GM23338 (cell line): Measurements from ENCODE around the gene PHF20. TPM values are rescaled to one million over a fixed set of nuclear protein-coding genes. Genes with fewer than 3 reads are reported as not detected.

Source experiments
- ATAC-seq: fragments of 200-7000 bp; cut with Tn5 transposase; 3 replicates; pipeline ENCODE4 v1.9.1; 2020
- DNase-seq: peaks from one replicate; pipeline ENCODE4 v3.0.0-alpha.2; 2015; ENCODE audit warnings: low spot score
- H2AFZ ChIP-seq: fragments of 200-600 bp; sonication (generic); 2 replicates; pipeline ENCODE4 v1.8.0; 2016; ENCODE audit warnings: antibody characterized with exemption, mild to moderate bottlenecking, moderate library complexity
- H3F3A ChIP-seq: fragments of 200-600 bp; sonication (generic); replicated peaks from 2 replicates; pipeline ENCODE4 v1.8.0; 2017; ENCODE audit warnings: antibody characterized with exemption, mixed run types, low read depth
- H3K27ac ChIP-seq: fragments of 200-600 bp; sonication (generic); 2 replicates; pipeline ENCODE4 v1.6.1; 2016; ENCODE audit warnings: low read depth
- H3K27me3 ChIP-seq: fragments of 200-600 bp; sonication (generic); 2 replicates; pipeline ENCODE4 v1.8.0; 2016; ENCODE audit warnings: mild to moderate bottlenecking, mixed run types, moderate library complexity; ENCODE audit not compliant: insufficient read depth
- H3K36me3 ChIP-seq: fragments of 200-600 bp; sonication (generic); 2 replicates; pipeline ENCODE4 v1.8.0; 2016; ENCODE audit warnings: mild to moderate bottlenecking; ENCODE audit not compliant: insufficient read depth
- H3K4me1 ChIP-seq: fragments of 200-600 bp; sonication (generic); 2 replicates; pipeline ENCODE4 v1.8.0; 2016; ENCODE audit warnings: mild to moderate bottlenecking, moderate library complexity; ENCODE audit not compliant: insufficient read depth
- H3K4me2 ChIP-seq: fragments of 200-600 bp; sonication (generic); 2 replicates; pipeline ENCODE4 v1.7.1; 2017; ENCODE audit warnings: mixed run types
- H3K4me3 ChIP-seq: fragments of 200-600 bp; sonication (generic); 2 replicates; pipeline ENCODE4 v1.6.1; 2016; ENCODE audit warnings: mixed run types
- H3K79me2 ChIP-seq: fragments of 200-600 bp; sonication (generic); replicated peaks from 2 replicates; pipeline ENCODE4 v1.8.0; 2017; ENCODE audit warnings: mild to moderate bottlenecking; ENCODE audit not compliant: insufficient read depth
- H3K9me2 ChIP-seq: fragments of 200-600 bp; sonication (generic); 2 replicates; pipeline ENCODE4 v1.8.0; 2017; ENCODE audit not compliant: insufficient read depth
- H4K20me1 ChIP-seq: fragments of 200-600 bp; sonication (generic); replicated peaks from 2 replicates; pipeline ENCODE4 v1.8.0; 2017; ENCODE audit warnings: mild to moderate bottlenecking; ENCODE audit not compliant: insufficient read depth
- H3K27ac Mint-ChIP-seq: 2 replicates; pipeline ENCODE4 v1.8.0; 2020; ENCODE audit warnings: inconsistent platforms, mild to moderate bottlenecking, moderate library complexity, mixed read lengths
- H3K27me3 Mint-ChIP-seq: 3 replicates; pipeline ENCODE4 v1.8.0; 2022; ENCODE audit warnings: low read depth, mild to moderate bottlenecking, moderate library complexity, mixed read lengths, inconsistent platforms; ENCODE audit not compliant: insufficient read depth, poor library complexity
- H3K36me3 Mint-ChIP-seq: 3 replicates; pipeline ENCODE4 v1.8.0; 2021; ENCODE audit warnings: low read depth, mild to moderate bottlenecking, inconsistent platforms, moderate library complexity, mixed read lengths
- H3K4me1 Mint-ChIP-seq: 3 replicates; pipeline ENCODE4 v1.8.0; 2020; ENCODE audit warnings: mild to moderate bottlenecking, inconsistent platforms, mixed read lengths
- H3K4me3 Mint-ChIP-seq: 3 replicates; pipeline ENCODE4 v1.8.0; 2021; ENCODE audit warnings: moderate library complexity, mild to moderate bottlenecking, inconsistent platforms, mixed read lengths
- H3K9me3 Mint-ChIP-seq: 3 replicates; pipeline ENCODE4 v1.8.0; 2020; ENCODE audit warnings: moderate library complexity, mild to moderate bottlenecking, inconsistent platforms, mixed read lengths
- CREB1 ChIP-seq: fragments of 250-450 bp; sonication (Bioruptor Pico); IDR thresholded peaks from 2 replicates; pipeline ENCODE4 v1.5.0; 2020; ENCODE audit warnings: low read depth, mild to moderate bottlenecking, moderate library complexity
- CTCF ChIP-seq, 2 experiments: fragments of 200-600 bp in 1 of 2; sonication (generic) in 1 of 2; conservative IDR thresholded peaks; 2 replicates each; pipeline versions ENCODE4 v1.5.1 to v1.6.1; 2016 to 2017; ENCODE audit warnings: antibody characterized with exemption in 2 of 2, low read depth in 2 of 2, mild to moderate bottlenecking in 2 of 2, moderate library complexity in 1 of 2
- ETS1 ChIP-seq: IDR thresholded peaks from 2 replicates; pipeline ENCODE4 v1.6.1; 2016; ENCODE audit warnings: antibody characterized with exemption
- EZH2 ChIP-seq: fragments of 200-600 bp; sonication (generic); IDR thresholded peaks from one replicate; pipeline ENCODE4 v1.8.0; 2017; ENCODE audit warnings: antibody characterized with exemption, mild to moderate bottlenecking, low read depth; ENCODE audit not compliant: unreplicated experiment
- EZH2phosphoT487 ChIP-seq: fragments of 200-600 bp; sonication (generic); IDR thresholded peaks from one replicate; pipeline ENCODE4 v1.8.1; 2018; ENCODE audit warnings: antibody characterized with exemption; ENCODE audit not compliant: unreplicated experiment
- JUNB ChIP-seq: IDR thresholded peaks from one replicate; pipeline ENCODE4 v1.6.1; 2016; ENCODE audit warnings: antibody characterized with exemption; ENCODE audit not compliant: unreplicated experiment
- NANOG ChIP-seq: IDR thresholded peaks from 2 replicates; pipeline ENCODE4 v1.6.1; 2016; ENCODE audit warnings: antibody characterized with exemption, borderline replicate concordance
- POLR2AphosphoS5 ChIP-seq: IDR thresholded peaks from 2 replicates; pipeline ENCODE4 v1.6.1; 2016; ENCODE audit warnings: antibody characterized with exemption, low read depth
- REST ChIP-seq: IDR thresholded peaks from one replicate; pipeline ENCODE4 v1.6.1; 2018; ENCODE audit warnings: antibody characterized with exemption; ENCODE audit not compliant: unreplicated experiment
- STAT1 ChIP-seq: IDR thresholded peaks from one replicate; pipeline ENCODE4 v1.6.1; 2016; ENCODE audit warnings: antibody characterized with exemption; ENCODE audit not compliant: unreplicated experiment
- ZNF114 ChIP-seq: fragments of 250-450 bp; sonication (Bioruptor Pico); IDR thresholded peaks from 2 replicates; pipeline ENCODE4 v1.5.0; 2020; ENCODE audit warnings: mild to moderate bottlenecking, moderate library complexity
- ZNF331 ChIP-seq: fragments of 250-450 bp; sonication (Bioruptor Pico); IDR thresholded peaks from 2 replicates; pipeline ENCODE4 v1.5.0; 2020; ENCODE audit warnings: low read depth, mild to moderate bottlenecking, moderate library complexity
- ZNF462 ChIP-seq: fragments of 250-450 bp; sonication (Bioruptor Pico); IDR thresholded peaks from 2 replicates; pipeline ENCODE4 v1.5.0; 2020; ENCODE audit warnings: mild to moderate bottlenecking, moderate library complexity
- polyA plus RNA-seq: library from polyadenylated mRNA; unstranded; fragments of >200 nt; fragmentation: Nextera tagmentation; extraction: Ambion mirVana; gene quantifications from 2 replicates; pipeline ENCODE4 v1.2.1, GENCODE V29; 2016
- total RNA-seq: library from RNA; depleted of rRNA; stranded (reverse); fragments of >200 nt; shearing (Covaris generic); gene quantifications from 2 replicates; pipeline ENCODE4 v1.2.3, GENCODE V29; 2014

Gene PHF20
- total and polyA plus RNA-seq, 2 experiments from 2014 or later, result 71.8 to 103 TPM

- no peaks in the 10 kb centered on the region for H3K27me3 ChIP-seq
- Mint-ChIP-seq H3K4me3 (no peak overlapping the region), H3K27me3 (peaks cover 3% of the 10 kb centered on the region), H3K4me1 (no peaks in the 10 kb centered on the region; the same call in 1 of the 3 replicates), H3K27ac (no peak overlapping the region), H3K36me3 (no peaks in the 10 kb centered on the region), H3K9me3 (no peaks in the 10 kb centered on the region; the same call in 2 of the 3 replicates)
- no peak for DNase-seq
- no peaks in the 10 kb centered on the region for H3K4me1 ChIP-seq
- no peak overlapping the region for H3K27ac ChIP-seq
- H2AFZ ChIP-seq, result no peak overlapping the region
- no peaks in the 10 kb centered on the region for H3F3A ChIP-seq
- no peaks in the 10 kb centered on the region for H3K79me2 ChIP-seq
- no peaks in the 10 kb centered on the region for H3K36me3 ChIP-seq
- TF ChIP-seq NANOG, result no peak
- TF ChIP-seq CTCF (conservative IDR thresholded peaks at IDR 0.05; ENCODE audit: low read depth in 2 of 2), result no peak
- TF ChIP-seq JUNB, result no peak
- TF ChIP-seq REST, result no peak
- TF ChIP-seq EZH2phosphoT487, result no peak
- no peak for TF ChIP-seq ZNF114
- TF ChIP-seq ZNF331 (CRISPR knock-in tag), result no peak
- TF ChIP-seq STAT1, result no peak
- TF ChIP-seq ETS1, result no peak
- TF ChIP-seq EZH2, result no peak
- no peak for TF ChIP-seq POLR2AphosphoS5
- TF ChIP-seq CREB1 (CRISPR knock-in tag), result no peak
- no peak for TF ChIP-seq ZNF462 (CRISPR knock-in tag)
- no peak overlapping the region for H3K4me2 ChIP-seq
- no peaks in the 10 kb centered on the region; the same call in 1 of the 2 replicates for H3K9me2 ChIP-seq
- no peak overlapping the region for H3K4me3 ChIP-seq
- no peak for ATAC-seq
- no peaks in the 10 kb centered on the region for H4K20me1 ChIP-seq
Measured at GRCh38 chr20:35979544-35979943, 207.7 kb downstream of the PHF20 start.
